Bronchial epithelial cell (primary cell): ENCODE results near the gene KIF21B. TPM values are rescaled to one million over a fixed set of nuclear protein-coding genes. Genes with fewer than 3 reads are reported as not detected.
A peak's percentile ranks its signal among the peaks of the same experiment; 100 is the strongest.
"Not testable (repeated sequence)": the region's sequence is repeated elsewhere in the genome, so short reads cannot be mapped to it uniquely, and the experiment has no call there.

Experiments
- DNase-seq: peaks from one replicate; pipeline ENCODE4 v3.0.0-alpha.2; 2010; ENCODE audit warnings: low read depth
- FAIRE-seq: peaks from 2 replicates; lab custom pipeline; 2011; peaks lifted over from hg19 to GRCh38; lab: Jason Lieb, UNC
- H3K27me3 ChIP-seq: 2 replicates; pipeline ENCODE4 v1.5.1; 2011; ENCODE audit warnings: low read length; ENCODE audit not compliant: control insufficient read depth, insufficient read depth
- H3K36me3 ChIP-seq: 2 replicates; pipeline ENCODE4 v1.5.1; 2011; ENCODE audit warnings: low read length; ENCODE audit not compliant: control insufficient read depth, insufficient read depth
- H3K4me3 ChIP-seq: 2 replicates; pipeline ENCODE4 v1.5.1; 2011; ENCODE audit warnings: mild to moderate bottlenecking, low read depth, low read length, control low read depth
- CTCF ChIP-seq: IDR thresholded peaks from 2 replicates; pipeline ENCODE4 v1.5.1; 2011; ENCODE audit warnings: mild to moderate bottlenecking, moderate library complexity, low read length, control low read depth, inconsistent platforms; ENCODE audit not compliant: insufficient read depth, severe bottlenecking
- total RNA-seq: library from RNA; depleted of rRNA; stranded (reverse); fragments of >200 nt; gene quantifications from 2 replicates; pipeline ENCODE4 v1.2.1, GENCODE V29; 2014

Gene KIF21B
- total RNA-seq, 1 donor from 2014 or later, result 4.2 TPM

- Histone ChIP-seq H3K36me3 (peaks cover 2% of the 10 kb centered on the region), H3K27me3 (no peaks in the 10 kb centered on the region), H3K4me3 (no peak overlapping the region)
- no peak for DNase-seq
- no peak for TF ChIP-seq CTCF
- peak; percentile 64 for FAIRE-seq
Measured at GRCh38 chr1:200931776-200932175, 91.7 kb downstream of the KIF21B start.

DNA sequence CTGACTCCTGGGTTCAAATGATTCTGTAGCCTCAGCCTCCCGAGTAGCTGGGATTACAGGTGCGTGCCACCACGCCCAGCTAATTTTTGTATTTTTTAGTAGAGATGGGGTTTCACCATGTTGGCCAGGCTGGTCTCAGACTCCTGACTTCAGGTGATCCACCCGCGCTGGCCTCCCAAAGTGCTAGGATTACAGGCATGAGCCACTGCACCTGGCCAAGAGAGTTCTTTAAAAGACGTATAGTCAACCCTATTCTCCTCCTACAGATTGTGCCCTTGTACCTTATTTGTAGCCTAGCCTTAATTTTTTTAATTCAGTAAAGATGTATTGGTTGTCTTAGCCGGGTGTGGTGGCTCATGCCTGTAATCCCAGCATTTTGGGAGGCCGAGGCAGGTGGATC is 93.2 kb downstream of the KIF21B start:
- FAIRE-seq, H3K4me3 ChIP-seq, H3K36me3 ChIP-seq, DNase-seq, H3K27me3 ChIP-seq: not testable (repeated sequence)

GRCh38 chr1:200929530-200930278 is 93.8 kb downstream of the KIF21B start:
- no peak for FAIRE-seq
- no peak for DNase-seq
- H3K27me3 ChIP-seq, result no peaks in the 10 kb centered on the region
- no peak overlapping the region for H3K4me3 ChIP-seq
- H3K36me3 ChIP-seq, result peaks cover 2% of the 10 kb centered on the region
- no peak for TF ChIP-seq CTCF

DNA sequence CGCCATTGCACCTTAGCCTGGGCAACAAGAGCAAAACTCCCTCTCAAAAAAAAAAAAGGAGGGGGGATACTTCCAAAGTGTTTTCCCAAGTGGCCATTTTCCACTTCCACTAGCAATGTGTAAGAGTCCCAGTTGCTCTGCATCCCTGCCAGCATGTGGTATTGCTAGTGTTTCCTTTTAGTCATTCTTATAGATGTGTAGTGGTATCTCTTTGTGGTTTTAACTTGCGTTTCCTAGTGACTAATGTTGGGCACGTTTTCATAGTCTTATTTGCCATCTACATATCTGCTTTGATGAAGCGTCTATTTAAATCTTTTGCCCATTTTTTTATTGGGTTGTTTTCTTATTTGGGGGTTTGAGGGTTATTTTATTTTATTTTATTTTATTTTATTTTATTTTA is 97.7 kb downstream of the KIF21B start:
- no peaks in the 10 kb centered on the region for H3K27me3 ChIP-seq
- no peak overlapping the region for H3K4me3 ChIP-seq
- FAIRE-seq (no peak), DNase-seq (peak; percentile 68)
- no peak for TF ChIP-seq CTCF
- H3K36me3 ChIP-seq, result peaks cover 2% of the 10 kb centered on the region

GRCh38 chr1:200923601-200924000 is 99.9 kb downstream of the KIF21B start:
- FAIRE-seq (no peak), DNase-seq (no peak)
- Histone ChIP-seq H3K36me3 (no peaks in the 10 kb centered on the region), H3K4me3 (no peak overlapping the region), H3K27me3 (no peaks in the 10 kb centered on the region)
- TF ChIP-seq CTCF, result no peak

DNA sequence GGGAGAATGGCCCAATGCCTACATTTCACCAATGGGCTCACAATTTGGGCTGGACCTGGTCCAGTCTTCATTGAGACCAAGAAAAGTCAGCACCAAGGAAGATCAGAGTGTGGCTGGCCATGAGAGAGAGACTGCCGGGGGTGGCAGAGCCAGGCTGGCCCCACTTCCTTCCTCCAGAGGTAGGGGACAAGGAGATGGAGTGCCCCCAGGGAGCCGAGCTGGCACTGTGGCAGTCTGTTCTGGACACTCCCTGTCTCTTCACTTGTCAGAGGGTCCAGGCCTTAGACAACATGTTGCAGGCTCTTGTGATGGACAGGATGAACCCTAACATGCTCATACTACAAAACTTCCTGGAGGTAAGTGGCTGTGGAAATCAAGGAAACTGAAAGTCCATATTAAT is 101.1 kb downstream of the KIF21B start:
- Histone ChIP-seq H3K36me3 (no peaks in the 10 kb centered on the region), H3K4me3 (no peak overlapping the region), H3K27me3 (no peaks in the 10 kb centered on the region)
- TF ChIP-seq CTCF, result no peak
- FAIRE-seq (no peak), DNase-seq (no peak)
